Spleen (tissue), 11 donors: Measurements from ENCODE around the gene SPTBN1. TPM values are rescaled to one million over a fixed set of nuclear protein-coding genes. Genes with fewer than 3 reads are reported as not detected.
A peak's percentile ranks its signal among the peaks of the same experiment; 100 is the strongest.

Experiments used
- DNase-seq: peaks from one replicate; pipeline ENCODE4 v3.0.0-alpha.2; 2020
- H3K27ac ChIP-seq, 8 donors: fragments of 200-600 bp; sonication (generic) in 7 of 8; 1 replicate in 4 of 8; 2 replicates in 4 of 8; pipeline versions ENCODE4 v1.5.0 to v1.8.0; 2016 to 2021; ENCODE audit warnings: inconsistent platforms in 4 of 8, mild to moderate bottlenecking in 4 of 8, moderate library complexity in 1 of 8
- H3K27me3 ChIP-seq, 7 donors: fragments of 200-600 bp; sonication (generic) in 6 of 7; replicated peaks in 1 of 7; 1 replicate in 4 of 7; 2 replicates in 3 of 7; pipeline versions ENCODE4 v1.5.0 to v1.8.0; 2016 to 2021; ENCODE audit warnings: inconsistent platforms in 3 of 7, mild to moderate bottlenecking in 1 of 7
- H3K36me3 ChIP-seq, 6 donors: fragments of 200-600 bp; sonication (generic) in 5 of 6; 1 replicate in 4 of 6; 2 replicates in 2 of 6; pipeline versions ENCODE4 v1.5.0 to v1.8.0; 2016 to 2021; ENCODE audit warnings: inconsistent platforms in 2 of 6
- H3K4me1 ChIP-seq, 6 donors: fragments of 200-600 bp; sonication (generic) in 5 of 6; 1 replicate in 3 of 6; 2 replicates in 3 of 6; pipeline versions ENCODE4 v1.5.0 to v1.8.0; 2016 to 2021; ENCODE audit warnings: inconsistent platforms in 3 of 6
- H3K4me3 ChIP-seq, 8 donors: fragments of 200-600 bp; sonication (generic) in 7 of 8; 1 replicate in 4 of 8; 2 replicates in 4 of 8; pipeline versions ENCODE4 v1.5.0 to v1.8.0; 2016 to 2021; ENCODE audit warnings: inconsistent platforms in 4 of 8, mild to moderate bottlenecking in 4 of 8, moderate library complexity in 2 of 8
- H3K9me3 ChIP-seq, 8 donors: fragments of 200-600 bp; sonication (generic) in 7 of 8; 1 replicate in 4 of 8; 2 replicates in 4 of 8; pipeline versions ENCODE4 v1.5.0 to v1.8.0; 2016 to 2021; ENCODE audit warnings: inconsistent platforms in 4 of 8
- POLR2A ChIP-seq, 3 donors: fragments of 450-650 bp; IDR thresholded peaks; one replicate each; pipeline ENCODE4 v1.5.1; 2017; ENCODE audit warnings: antibody characterized with exemption in 3 of 3, mild to moderate bottlenecking in 1 of 3
- POLR2AphosphoS5 ChIP-seq, 3 donors: sonication (generic); formaldehyde crosslinking; IDR thresholded peaks; one replicate each; pipeline ENCODE4 v1.5.1; 2017; ENCODE audit warnings: antibody characterized with exemption in 3 of 3
- WGBS, 5 donors: extraction: QIAGEN DNeasy Blood & Tissue Kit in 3 of 5; methylation state at CpG; one replicate each; pipeline versions ENCODE4 v1.1.5 to v1.1.7; 2013 to 2018; 5-methylcytosine and 5-hydroxymethylcytosine counted together
- intact Hi-C: fragments of 100-400 bp; cut with DNase I; formaldehyde crosslinking; loops from one replicate; pipeline ENCODE4 v1.15.0; 2023; ENCODE audit warnings: low total_unique reads
- polyA plus RNA-seq, 3 donors: library from polyadenylated mRNA; stranded (reverse); fragments of 200-250 nt; gene quantifications; one replicate each; pipeline ENCODE4 v1.2.1, GENCODE V29; 2013
- total RNA-seq, 7 donors: library from RNA; depleted of rRNA in 3 of 7; stranded (reverse); fragments of >200 nt in 3 of 7; fragmentation: NEBNext Ultra II Directional in 4 of 7; extraction: Animal tissue kit (Norgen Biotek cat#: 25700) in 4 of 7; gene quantifications; one replicate each; pipeline versions ENCODE4 v1.1.0 to v1.2.1, GENCODE V29; 2016 to 2021
- TF ChIP-seq, protein P1 (sequence below), 11 experiments: fragments of 200-600 bp in 7 of 11; fragments of 450-650 bp in 4 of 11; sonication (generic) in 4 of 11; IDR thresholded peaks in 8 of 11; conservative IDR thresholded peaks in 3 of 11; 1 replicate in 7 of 11; 2 replicates in 4 of 11; pipeline versions ENCODE4 v1.4.0 to v1.8.0; 2016 to 2021; ENCODE audit warnings: antibody characterized with exemption in 11 of 11, inconsistent platforms in 4 of 11, mild to moderate bottlenecking in 1 of 11
- donor health status: healthy with polysubstance abuse.
- donor health status: DM: no; HTN: no; CAD: no; lungs with moderate emphysema.
- donor health status: DM: no; HTN: no; CAD: no.
- donor health status: Bipolar disorder and iron deficiency.
- donor health status: healthy.
- donor health status: DM: no; HTN: no; CAD: no.
- donor health status: DM: yes; HTN: yes; CAD: no.

The SPTBN1 gene
- total and polyA plus RNA-seq, 10 donors = 32.7 to 352 (median 269) TPM

GRCh38 chr2:54581326-54582039 is 125.4 kb downstream of the SPTBN1 start:
- 34 to 41% (median 37%) methylated on average over 7 of the region's 7 CpGs for WGBS, 5 donors
- H3K4me1 ChIP-seq = peaks cover 83 to 100% (median 99%) of the 10 kb centered on the region in 6 donors
- peak overlapping the region in 1 of 8 donors; percentile 42 for H3K4me3 ChIP-seq
- intact Hi-C loops = no loop called here
- H3K27me3 ChIP-seq = no peaks in the 10 kb centered on the region
- TF ChIP-seq POLR2A (IDR thresholded peaks at IDR 0.05) (no peak), POLR2AphosphoS5 (IDR thresholded peaks at IDR 0.05) (no peak)
- TF ChIP-seq, protein P1, sequence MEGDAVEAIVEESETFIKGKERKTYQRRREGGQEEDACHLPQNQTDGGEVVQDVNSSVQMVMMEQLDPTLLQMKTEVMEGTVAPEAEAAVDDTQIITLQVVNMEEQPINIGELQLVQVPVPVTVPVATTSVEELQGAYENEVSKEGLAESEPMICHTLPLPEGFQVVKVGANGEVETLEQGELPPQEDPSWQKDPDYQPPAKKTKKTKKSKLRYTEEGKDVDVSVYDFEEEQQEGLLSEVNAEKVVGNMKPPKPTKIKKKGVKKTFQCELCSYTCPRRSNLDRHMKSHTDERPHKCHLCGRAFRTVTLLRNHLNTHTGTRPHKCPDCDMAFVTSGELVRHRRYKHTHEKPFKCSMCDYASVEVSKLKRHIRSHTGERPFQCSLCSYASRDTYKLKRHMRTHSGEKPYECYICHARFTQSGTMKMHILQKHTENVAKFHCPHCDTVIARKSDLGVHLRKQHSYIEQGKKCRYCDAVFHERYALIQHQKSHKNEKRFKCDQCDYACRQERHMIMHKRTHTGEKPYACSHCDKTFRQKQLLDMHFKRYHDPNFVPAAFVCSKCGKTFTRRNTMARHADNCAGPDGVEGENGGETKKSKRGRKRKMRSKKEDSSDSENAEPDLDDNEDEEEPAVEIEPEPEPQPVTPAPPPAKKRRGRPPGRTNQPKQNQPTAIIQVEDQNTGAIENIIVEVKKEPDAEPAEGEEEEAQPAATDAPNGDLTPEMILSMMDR (IDR thresholded peaks at IDR 0.05 in 8 of 11, conservative IDR thresholded peaks at IDR 0.05 in 3 of 11) = no peak
- peak overlapping the region; percentile 22 to 93 (median 80) for H3K27ac ChIP-seq
- no peaks in the 10 kb centered on the region for H3K36me3 ChIP-seq
- DNase-seq = no peak
- H3K9me3 ChIP-seq = no peaks in the 10 kb centered on the region

DNA sequence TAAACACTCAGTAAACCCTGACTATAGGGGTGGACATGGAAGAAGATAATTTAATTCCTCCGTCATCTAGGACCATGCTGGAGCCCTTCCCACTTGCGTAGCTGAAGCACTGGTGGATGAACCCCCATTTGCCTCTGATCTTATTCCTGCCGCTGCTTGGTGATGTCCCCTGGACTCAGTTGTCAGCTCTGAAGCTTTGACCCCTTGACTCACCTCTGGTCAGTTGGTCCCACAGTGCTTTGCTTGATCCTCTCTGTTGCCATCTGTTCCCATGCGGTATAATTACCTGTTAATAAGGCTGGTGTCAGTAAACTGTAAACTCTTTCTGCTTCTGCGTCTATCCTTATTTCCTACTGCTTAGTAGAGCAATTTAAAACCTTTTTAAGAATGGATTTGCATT is 126.9 kb downstream of the SPTBN1 start:
- DNase-seq = no peak
- intact Hi-C loops = no loop called here
- WGBS, 5 donors = 81 to 88% (median 87%) methylated on average over 5 of the region's 5 CpGs

GRCh38 chr2:54584598-54584997 is 128.5 kb downstream of the SPTBN1 start:
- H3K27ac ChIP-seq = peak overlapping the region in 5 of 8 donors; percentile 16 to 93 (median 83)
- H3K36me3 ChIP-seq = peaks cover 0 to 5% (median 0%) of the 10 kb centered on the region in 6 donors
- no peak for TF ChIP-seq POLR2A (IDR thresholded peaks at IDR 0.05)
- TF ChIP-seq POLR2AphosphoS5 (IDR thresholded peaks at IDR 0.05) = no peak
- TF ChIP-seq, protein P1 (IDR thresholded peaks at IDR 0.05 in 8 of 11, conservative IDR thresholded peaks at IDR 0.05 in 3 of 11) = no peak
- no peak for DNase-seq
- intact Hi-C loops = no loop called here
- WGBS, 5 donors = 64 to 92% (median 88%) methylated on average over 1 of the region's 1 CpG
- no peaks in the 10 kb centered on the region for H3K9me3 ChIP-seq
- H3K4me1 ChIP-seq = peaks cover 80 to 100% (median 100%) of the 10 kb centered on the region in 6 donors
- no peaks in the 10 kb centered on the region for H3K27me3 ChIP-seq
- H3K4me3 ChIP-seq = no peak overlapping the region

More for the DNA sequence above, 126.9 kb downstream of the SPTBN1 start:
- no peaks in the 10 kb centered on the region for H3K27me3 ChIP-seq
- H3K9me3 ChIP-seq = no peaks in the 10 kb centered on the region
- no peak for TF ChIP-seq POLR2A (IDR thresholded peaks at IDR 0.05)
- H3K36me3 ChIP-seq = peaks cover 0 to 5% (median 0%) of the 10 kb centered on the region in 6 donors
- H3K4me1 ChIP-seq = peaks cover 79 to 100% (median 100%) of the 10 kb centered on the region in 6 donors
- H3K27ac ChIP-seq = peak overlapping the region in 5 of 8 donors; percentile 17 to 93 (median 86)
- no peak overlapping the region for H3K4me3 ChIP-seq

GRCh38 chr2:54585136-54585733 is 129.1 kb downstream of the SPTBN1 start:
- TF ChIP-seq POLR2AphosphoS5 (IDR thresholded peaks at IDR 0.05) (no peak), POLR2A (IDR thresholded peaks at IDR 0.05) (no peak)
- TF ChIP-seq, protein P1 (IDR thresholded peaks at IDR 0.05 in 8 of 11, conservative IDR thresholded peaks at IDR 0.05 in 3 of 11) = no peak
- no peak overlapping the region for H3K4me3 ChIP-seq
- peaks cover 84 to 100% (median 100%) of the 10 kb centered on the region in 6 donors for H3K4me1 ChIP-seq
- intact Hi-C loops = no loop called here
- H3K9me3 ChIP-seq = no peaks in the 10 kb centered on the region
- no peaks in the 10 kb centered on the region for H3K27me3 ChIP-seq
- DNase-seq = no peak
- peak overlapping the region in 7 of 8 donors; percentile 29 to 88 (median 54) for H3K27ac ChIP-seq
- peaks cover 0 to 5% (median 0%) of the 10 kb centered on the region in 6 donors for H3K36me3 ChIP-seq
